PC-3 (cell line): ENCODE measurements around the gene MRPL27. TPM values are rescaled to one million over a fixed set of nuclear protein-coding genes. Genes with fewer than 3 reads are reported as not detected.

Source experiments
- ATAC-seq: fragments of 200-7000 bp; cut with Tn5 transposase; 2 replicates; pipeline ENCODE4 v1.9.1; 2020; ENCODE audit warnings: mild to moderate bottlenecking, moderate library complexity
- BruUV-seq: library from RNA; stranded (reverse); fragments of 400-500 nt; replicated peaks from 2 replicates; lab custom pipeline; 2021; lab: Mats Ljungman, UMichigan
- CTCF ChIA-PET: fragments of 300-600 bp; sonication (Branson Sonifier 250); formaldehyde crosslinking; loops from one replicate; lab custom pipeline; 2022; ENCODE audit warnings: antibody characterized with exemption; lab: Charles Lee
- POLR2A ChIA-PET: fragments of 300-600 bp; sonication (Branson Sonifier 250); formaldehyde crosslinking; loops from one replicate; lab custom pipeline; 2022; ENCODE audit warnings: antibody characterized with exemption; ENCODE audit not compliant: unreplicated experiment; lab: Charles Lee
- DNase-seq: peaks from one replicate; pipeline ENCODE4 v3.0.0-alpha.2; 2015
- H2AFZ ChIP-seq: fragments of 300-600 bp; sonication (generic); 2 replicates; pipeline ENCODE4 v1.6.0; 2016; ENCODE audit warnings: antibody characterized with exemption, low read length
- H3F3A ChIP-seq: fragments of 300-600 bp; sonication (generic); one replicate; pipeline ENCODE4 v1.6.0; 2017; ENCODE audit warnings: antibody characterized with exemption, low read length, control low read depth, mild to moderate bottlenecking; ENCODE audit not compliant: unreplicated experiment
- H3K27ac ChIP-seq: fragments of 300-600 bp; sonication (generic); 2 replicates; pipeline ENCODE4 v1.5.1; 2016; ENCODE audit warnings: mild to moderate bottlenecking, low read length
- H3K27me3 ChIP-seq: fragments of 300-600 bp; sonication (generic); 2 replicates; pipeline ENCODE4 v1.6.1; 2016; ENCODE audit warnings: low read length, mixed read lengths
- H3K36me3 ChIP-seq: fragments of 300-600 bp; sonication (generic); 2 replicates; pipeline ENCODE4 v1.6.1; 2016; ENCODE audit warnings: low read depth, mixed run types, low read length, mixed read lengths
- H3K4me1 ChIP-seq: fragments of 300-600 bp; sonication (generic); 2 replicates; pipeline ENCODE4 v1.5.1; 2016; ENCODE audit warnings: low read length; ENCODE audit not compliant: insufficient read depth
- H3K4me2 ChIP-seq: fragments of 300-600 bp; sonication (generic); 2 replicates; pipeline ENCODE4 v1.6.0; 2016; ENCODE audit warnings: low read length
- H3K4me3 ChIP-seq: fragments of 300-600 bp; sonication (generic); 2 replicates; pipeline ENCODE4 v1.5.1; 2016; ENCODE audit warnings: mild to moderate bottlenecking, low read length, mixed read lengths
- H3K79me2 ChIP-seq: fragments of 300-600 bp; sonication (generic); 2 replicates; pipeline ENCODE4 v1.6.1; 2017; ENCODE audit warnings: low read length, mixed read lengths
- H3K9ac ChIP-seq: fragments of 300-600 bp; sonication (generic); 2 replicates; pipeline ENCODE4 v1.6.0; 2016; ENCODE audit warnings: mild to moderate bottlenecking, low read length
- H3K9me2 ChIP-seq: fragments of 300-600 bp; sonication (generic); replicated peaks from 2 replicates; pipeline ENCODE4 v1.6.1; 2016; ENCODE audit warnings: mixed run types, low read length, mixed read lengths
- H3K9me3 ChIP-seq: fragments of 300-600 bp; sonication (generic); 2 replicates; pipeline ENCODE4 v1.6.1; 2016; ENCODE audit warnings: low read length, mixed read lengths
- H4K20me1 ChIP-seq: fragments of 300-600 bp; sonication (generic); 2 replicates; pipeline ENCODE4 v1.6.1; 2016; ENCODE audit warnings: low read length, mixed read lengths
- CTCF ChIP-seq: fragments of 300-600 bp; sonication (generic); conservative IDR thresholded peaks from 2 replicates; pipeline ENCODE4 v1.5.1; 2017; ENCODE audit warnings: antibody characterized with exemption, low read depth, mild to moderate bottlenecking, low read length
- EZH2 ChIP-seq: fragments of 300-600 bp; sonication (generic); IDR thresholded peaks from one replicate; pipeline ENCODE4 v1.6.1; 2017; ENCODE audit warnings: antibody characterized with exemption, mild to moderate bottlenecking, low read length; ENCODE audit not compliant: unreplicated experiment
- EZH2phosphoT487 ChIP-seq: fragments of 300-600 bp; sonication (generic); IDR thresholded peaks from 2 replicates; pipeline ENCODE4 v1.6.1; 2018; ENCODE audit warnings: mild to moderate bottlenecking, antibody characterized with exemption, low read length, borderline replicate concordance
- intact Hi-C: fragments of 100-400 bp; cut with micrococcal nuclease; formaldehyde crosslinking; loops from 2 replicates; pipeline ENCODE4 v1.9.0; 2023
- total RNA-seq: library from RNA; depleted of rRNA; stranded (reverse); fragments of >200 nt; gene quantifications from 2 replicates; pipeline ENCODE4 v1.2.3, GENCODE V29; 2014

The MRPL27 gene
- total RNA-seq, 1 experiment from 2014 or later = 168 TPM

GRCh38 chr17:50379351-50380132 lies 6.6 kb upstream of the MRPL27 start:
- no peak for DNase-seq
- no peaks in the 10 kb centered on the region for H3K27me3 ChIP-seq
- H3K9me2 ChIP-seq = no peaks in the 10 kb centered on the region
- H3K36me3 ChIP-seq = peaks cover 46% of the 10 kb centered on the region
- no peaks in the 10 kb centered on the region for H4K20me1 ChIP-seq
- H2AFZ ChIP-seq = no peak overlapping the region
- intact Hi-C loops = no loop called here
- no peak overlapping the region for H3K4me2 ChIP-seq
- H3K9me3 ChIP-seq = no peaks in the 10 kb centered on the region
- CTCF ChIA-PET = no interaction called here
- BruUV-seq = TSS peak; percentile 2
- POLR2A ChIA-PET = interaction anchor here (0.7 kb wide), 1 partner anchor 375 kb away, joined by 3 read pairs; no protein-coding TSS in a partner anchor
- H3K4me3 ChIP-seq = no peak overlapping the region
- no peak overlapping the region for H3K9ac ChIP-seq
- peaks cover 5% of the 10 kb centered on the region for H3F3A ChIP-seq
- peak; percentile 16 for ATAC-seq
- H3K4me1 ChIP-seq = no peaks in the 10 kb centered on the region
- H3K27ac ChIP-seq = no peak overlapping the region
- no peak for TF ChIP-seq CTCF
- TF ChIP-seq EZH2phosphoT487 = no peak
- no peak for TF ChIP-seq EZH2
- H3K79me2 ChIP-seq = no peaks in the 10 kb centered on the region

DNA sequence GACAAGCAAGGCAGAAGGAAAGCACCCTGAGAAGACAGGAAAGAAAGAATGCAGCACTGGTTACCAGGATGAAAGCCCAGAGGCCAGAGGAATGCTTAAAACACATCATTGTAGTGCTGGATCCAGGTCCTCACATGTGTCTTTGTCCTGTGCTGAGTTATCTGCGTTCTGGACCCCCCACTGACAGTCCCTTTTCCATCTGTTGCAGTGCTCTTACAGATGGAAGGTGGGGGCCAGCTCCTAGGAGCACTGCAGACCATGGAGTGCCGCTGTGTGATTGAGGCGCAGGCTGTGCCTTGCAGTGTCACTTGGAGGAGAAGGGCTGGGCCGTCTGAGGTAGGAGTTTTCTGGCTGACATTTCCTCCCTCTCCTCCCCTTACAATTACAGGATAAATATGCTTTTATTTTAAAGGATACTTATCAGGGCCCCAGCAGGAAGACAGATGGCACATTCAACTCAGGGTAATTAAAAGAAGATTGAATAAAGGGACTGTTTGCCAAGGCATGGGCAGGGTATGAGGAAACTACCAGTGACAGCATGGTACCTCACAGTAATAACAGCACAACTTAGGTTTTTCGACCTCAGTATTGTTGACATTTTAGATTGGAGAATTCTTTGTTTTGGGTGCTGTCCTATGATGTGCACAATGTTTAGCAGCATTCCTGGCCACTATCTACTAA lies 3.0 kb upstream of the MRPL27 start:
- POLR2A ChIA-PET = interaction anchor here (0.6 kb wide), 1 partner anchor 103 kb away, joined by 5 read pairs; no protein-coding TSS in a partner anchor
- no peaks in the 10 kb centered on the region for H3K27me3 ChIP-seq
- peaks cover 19% of the 10 kb centered on the region for H3K36me3 ChIP-seq
- H3K4me1 ChIP-seq = peaks cover 14% of the 10 kb centered on the region
- no peaks in the 10 kb centered on the region for H3K9me3 ChIP-seq
- intact Hi-C loops = no loop called here
- CTCF ChIA-PET = no interaction called here
- H3K9ac ChIP-seq = no peak overlapping the region
- H3K27ac ChIP-seq = no peak overlapping the region
- TF ChIP-seq CTCF (no peak), EZH2 (no peak), EZH2phosphoT487 (no peak)
- H2AFZ ChIP-seq = no peak overlapping the region
- no peaks in the 10 kb centered on the region for H3K9me2 ChIP-seq
- no peaks in the 10 kb centered on the region for H4K20me1 ChIP-seq
- peaks cover 29% of the 10 kb centered on the region for H3K79me2 ChIP-seq
- H3K4me3 ChIP-seq = no peak overlapping the region
- BruUV-seq = no TSS peak
- H3K4me2 ChIP-seq = no peak overlapping the region
- peaks cover 5% of the 10 kb centered on the region for H3F3A ChIP-seq
- DNase-seq (no peak), ATAC-seq (no peak)
